Activated B cell treated with CpG ODN at 0.5 μM for 24 hours (primary cell): ENCODE results near the gene RASEF. TPM values are rescaled to one million over a fixed set of nuclear protein-coding genes. Genes with fewer than 3 reads are reported as not detected.
"Not testable (repeated sequence)": the region's sequence is repeated elsewhere in the genome, so short reads cannot be mapped to it uniquely, and the experiment has no call there.

ENCODE experiments used
- ATAC-seq: fragments of 200-7000 bp; cut with Tn5 transposase; one replicate; pipeline ENCODE4 v1.10.0; 2021; ENCODE audit warnings: low read depth, mild to moderate bottlenecking, moderate library complexity
- CTCF ChIA-PET: fragments of 350-600 bp; sonication (Branson Sonifier 250); formaldehyde crosslinking; loops from one replicate; lab custom pipeline; 2021; ENCODE audit warnings: antibody characterized with exemption; lab: Charles Lee
- POLR2A ChIA-PET: fragments of 350-600 bp; sonication (Branson Sonifier 250); formaldehyde crosslinking; loops from one replicate; lab custom pipeline; 2021; ENCODE audit warnings: antibody characterized with exemption; lab: Charles Lee
- DNase-seq: peaks from one replicate; pipeline ENCODE4 v3.0.0; 2022
- H3K27ac Mint-ChIP-seq: one replicate; pipeline ENCODE4 v1.8.0; 2020; ENCODE audit warnings: mixed read lengths
- H3K27me3 Mint-ChIP-seq: one replicate; pipeline ENCODE4 v1.8.0; 2021; ENCODE audit warnings: mixed read lengths
- H3K36me3 Mint-ChIP-seq: one replicate; pipeline ENCODE4 v1.8.0; 2021; ENCODE audit warnings: low read depth, mixed read lengths
- H3K4me1 Mint-ChIP-seq: one replicate; pipeline ENCODE4 v1.8.0; 2021; ENCODE audit warnings: mixed read lengths
- H3K4me3 Mint-ChIP-seq: one replicate; pipeline ENCODE4 v1.8.0; 2020; ENCODE audit warnings: mild to moderate bottlenecking, mixed read lengths
- H3K9me3 Mint-ChIP-seq: one replicate; pipeline ENCODE4 v1.8.0; 2020; ENCODE audit warnings: mixed read lengths
- CTCF ChIP-seq: fragments of 200-600 bp; IDR thresholded peaks from one replicate; pipeline ENCODE4 v1.8.0; 2022; ENCODE audit warnings: antibody characterized with exemption, mild to moderate bottlenecking
- intact Hi-C: fragments of 100-400 bp; cut with micrococcal nuclease; formaldehyde crosslinking; loops from one replicate; pipeline ENCODE4 v1.15.1; 2024
- total RNA-seq: library from RNA; stranded (reverse); gene quantifications from 2 replicates; pipeline ENCODE4 v1.2.3, GENCODE V29; 2022

The RASEF gene
- total RNA-seq, 1 donor from 2014 or later, result not detected

- Mint-ChIP-seq H3K27ac (no peak overlapping the region), H3K27me3 (no peaks in the 10 kb centered on the region), H3K4me1 (no peaks in the 10 kb centered on the region), H3K36me3 (no peaks in the 10 kb centered on the region), H3K4me3 (no peak overlapping the region), H3K9me3 (no peaks in the 10 kb centered on the region)
- POLR2A ChIA-PET, result no interaction called here
- CTCF ChIA-PET, result no interaction called here
- no peak for ATAC-seq
- DNase-seq, result no peak
- intact Hi-C loops, result no loop called here
- no peak for TF ChIP-seq CTCF
Measured at GRCh38 chr9:83106263-83106662, 43.3 kb upstream of the RASEF start.

- Mint-ChIP-seq H3K27me3 (no peaks in the 10 kb centered on the region), H3K36me3 (no peaks in the 10 kb centered on the region), H3K27ac (no peak overlapping the region), H3K9me3 (peaks cover 2% of the 10 kb centered on the region), H3K4me1 (no peaks in the 10 kb centered on the region), H3K4me3 (no peak overlapping the region)
- ATAC-seq (no peak), DNase-seq (no peak)
- CTCF ChIA-PET, result no interaction called here
- TF ChIP-seq CTCF, result no peak
- POLR2A ChIA-PET, result no interaction called here
- intact Hi-C loops, result no loop called here
Measured at GRCh38 chr9:83097633-83098032, 34.7 kb upstream of the RASEF start.

GRCh38 chr9:83093311-83093710 is 30.4 kb upstream of the RASEF start:
- H3K27ac Mint-ChIP-seq, H3K27me3 Mint-ChIP-seq, CTCF ChIA-PET, ATAC-seq, DNase-seq, POLR2A ChIA-PET, H3K36me3 Mint-ChIP-seq, intact Hi-C loops, H3K4me3 Mint-ChIP-seq, H3K9me3 Mint-ChIP-seq, H3K4me1 Mint-ChIP-seq: not testable (repeated sequence)

- no peak overlapping the region for H3K27ac Mint-ChIP-seq
- H3K4me1 Mint-ChIP-seq, result no peaks in the 10 kb centered on the region
- H3K27me3 Mint-ChIP-seq, result no peaks in the 10 kb centered on the region
- ATAC-seq, result no peak
- CTCF ChIA-PET, result no interaction called here
- no peak for DNase-seq
- POLR2A ChIA-PET, result no interaction called here
- intact Hi-C loops, result no loop called here
- no peaks in the 10 kb centered on the region for H3K36me3 Mint-ChIP-seq
- no peak overlapping the region for H3K4me3 Mint-ChIP-seq
- no peak for TF ChIP-seq CTCF
- H3K9me3 Mint-ChIP-seq, result no peaks in the 10 kb centered on the region
Measured at GRCh38 chr9:83081846-83082245, 18.9 kb upstream of the RASEF start.

- CTCF ChIA-PET, result no interaction called here
- POLR2A ChIA-PET, result no interaction called here
- Mint-ChIP-seq H3K27me3 (no peaks in the 10 kb centered on the region), H3K4me3 (no peak overlapping the region), H3K9me3 (no peaks in the 10 kb centered on the region), H3K36me3 (no peaks in the 10 kb centered on the region), H3K4me1 (no peaks in the 10 kb centered on the region), H3K27ac (no peak overlapping the region)
- no peak for ATAC-seq
- TF ChIP-seq CTCF, result no peak
- no peak for DNase-seq
- intact Hi-C loops, result no loop called here
Measured at GRCh38 chr9:83081010-83081409, 18.1 kb upstream of the RASEF start.

- H3K4me1 Mint-ChIP-seq, POLR2A ChIA-PET, H3K9me3 Mint-ChIP-seq, H3K27ac Mint-ChIP-seq, H3K36me3 Mint-ChIP-seq, H3K27me3 Mint-ChIP-seq, DNase-seq, intact Hi-C loops, H3K4me3 Mint-ChIP-seq, CTCF ChIA-PET, ATAC-seq: not testable (repeated sequence)
Measured at GRCh38 chr9:83075932-83076331, 13.0 kb upstream of the RASEF start.

- H3K4me3 Mint-ChIP-seq, H3K27me3 Mint-ChIP-seq, H3K4me1 Mint-ChIP-seq, H3K36me3 Mint-ChIP-seq, H3K9me3 Mint-ChIP-seq, POLR2A ChIA-PET, CTCF ChIA-PET, intact Hi-C loops, DNase-seq, ATAC-seq, H3K27ac Mint-ChIP-seq: not testable (repeated sequence)
Measured at GRCh38 chr9:83072498-83072897, 9.6 kb upstream of the RASEF start.
